Stimulated activated CD8-positive, alpha-beta memory T cell treated with anti-CD3 and anti-CD28 coated beads, Interleukin-7, amount 100 ng/mL, for 1 hour (primary cell): ENCODE results near the gene FSTL1.

Experiments used
- DNase-seq, 2 donors: peaks; one replicate each; pipeline ENCODE4 v3.0.0-alpha.2; 2020; ENCODE audit warnings: low read depth in 2 of 2

FSTL1 gene

DNA sequence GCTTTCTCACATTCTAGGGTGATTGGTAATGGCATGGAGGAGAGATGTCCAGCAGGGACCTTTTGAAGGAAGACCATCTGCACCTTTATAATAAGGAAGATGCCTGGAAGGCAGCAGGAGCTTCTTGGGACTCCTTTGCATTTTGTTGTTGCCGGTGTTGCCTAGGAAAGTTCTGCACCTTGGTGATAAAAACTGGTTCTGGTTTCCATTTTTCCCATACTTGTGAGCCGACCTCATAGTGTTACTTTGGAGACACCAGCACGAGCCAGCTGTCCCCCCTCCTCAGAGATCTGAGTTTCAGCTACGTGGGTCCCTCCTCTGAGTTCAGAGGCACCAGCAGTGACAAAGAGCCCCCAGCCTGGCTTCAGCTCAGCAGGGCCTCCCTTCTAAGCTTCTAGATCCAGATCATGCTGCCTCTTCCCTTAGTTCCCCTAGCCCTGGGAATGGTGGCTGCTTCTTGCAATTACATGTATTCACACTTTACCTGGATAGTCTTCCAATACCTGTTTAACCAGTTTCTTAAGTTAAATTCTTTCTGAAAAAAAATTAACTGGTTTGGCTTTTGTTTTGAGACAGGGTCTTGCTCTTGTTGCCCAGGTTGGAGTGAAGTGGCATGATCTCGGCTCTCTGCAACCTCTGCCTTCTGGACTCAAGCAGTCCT, 18.0 kb upstream of the FSTL1 start:
- DNase-seq: no peak

DNA sequence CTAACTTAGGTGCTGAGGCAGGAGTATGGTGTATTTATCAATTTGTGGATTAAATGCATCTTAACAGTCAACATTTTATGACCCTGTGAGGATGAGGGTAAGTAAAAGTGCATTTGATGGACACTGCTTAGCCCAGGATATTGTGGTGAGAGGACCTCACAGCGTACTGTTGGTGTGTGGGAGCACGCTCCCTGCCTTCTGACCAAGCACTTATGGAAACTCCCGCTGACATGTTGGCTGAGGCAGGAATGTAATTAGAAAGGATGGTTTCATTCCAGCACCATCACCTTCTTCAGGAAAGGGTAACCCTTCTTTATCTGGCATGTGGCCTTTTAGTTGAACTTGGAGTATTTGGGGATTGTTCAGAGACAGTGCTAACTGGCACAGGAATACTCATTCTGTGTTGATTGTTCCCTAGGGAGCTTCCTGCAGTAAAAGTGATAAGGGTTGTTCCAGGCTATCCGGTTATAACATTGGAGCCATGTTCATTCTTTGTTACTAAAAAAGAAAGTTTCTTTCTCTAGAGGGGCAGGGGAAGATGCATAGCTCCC, 11.7 kb upstream of the FSTL1 start:
- no peak for DNase-seq

DNA sequence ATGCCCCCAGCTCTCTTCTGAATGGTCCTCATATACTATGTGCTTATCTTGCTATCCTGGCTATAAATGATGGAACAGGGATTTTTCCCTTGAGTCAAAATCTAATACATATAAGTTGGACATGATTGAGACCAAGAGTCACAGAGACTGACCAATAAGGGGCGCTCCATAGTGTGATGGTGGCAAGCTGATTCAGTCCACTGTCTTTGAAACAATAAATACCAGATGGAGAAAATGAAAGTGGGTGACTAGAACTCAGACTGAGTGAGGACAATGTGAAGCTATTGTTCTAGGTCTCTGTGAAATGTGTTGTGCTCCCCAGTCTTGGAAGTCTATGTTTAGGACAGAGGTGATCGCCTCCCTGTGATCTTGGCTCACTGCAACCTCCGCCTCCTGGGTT, 10.6 kb upstream of the FSTL1 start:
- DNase-seq: no peak

- DNase-seq: no peak
Measured at GRCh38 chr3:120460862-120461261, 10.1 kb upstream of the FSTL1 start.

- DNase-seq: no peak
Measured at GRCh38 chr3:120460181-120460790, 9.5 kb upstream of the FSTL1 start.

GRCh38 chr3:120459196-120459595, 8.4 kb upstream of the FSTL1 start:
- no peak for DNase-seq

- no peak for DNase-seq
Measured at GRCh38 chr3:120457827-120458226, 7.0 kb upstream of the FSTL1 start.

GRCh38 chr3:120454076-120454689, 3.4 kb upstream of the FSTL1 start:
- DNase-seq: no peak

DNA sequence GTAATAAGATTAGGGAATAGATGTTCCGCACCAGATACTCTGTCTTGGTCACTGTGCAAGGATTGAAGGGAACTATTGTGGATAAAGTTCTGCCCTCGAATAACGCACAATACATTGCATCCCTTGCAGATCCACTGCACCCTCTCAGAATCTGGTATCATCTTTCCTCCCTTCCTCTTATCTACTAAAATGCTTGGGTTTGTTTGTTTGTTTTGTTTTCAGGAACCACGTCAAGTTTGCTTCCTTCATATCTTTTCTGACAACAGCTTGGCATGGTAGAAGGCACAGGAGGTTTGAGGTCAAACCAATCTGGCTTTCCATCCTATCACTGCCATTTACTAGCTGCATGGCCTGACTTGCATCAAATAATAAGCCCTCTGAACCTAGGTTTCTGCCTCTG, 2.0 kb upstream of the FSTL1 start:
- DNase-seq: no peak

- DNase-seq: no peak
Measured at GRCh38 chr3:120451806-120452205, 1.0 kb upstream of the FSTL1 start.

- no peak for DNase-seq
Measured at GRCh38 chr3:120451272-120451761, 525 bp upstream of the FSTL1 start.

GRCh38 chr3:120449701-120450599, 842 bp downstream of the FSTL1 start:
- no peak for DNase-seq

DNA sequence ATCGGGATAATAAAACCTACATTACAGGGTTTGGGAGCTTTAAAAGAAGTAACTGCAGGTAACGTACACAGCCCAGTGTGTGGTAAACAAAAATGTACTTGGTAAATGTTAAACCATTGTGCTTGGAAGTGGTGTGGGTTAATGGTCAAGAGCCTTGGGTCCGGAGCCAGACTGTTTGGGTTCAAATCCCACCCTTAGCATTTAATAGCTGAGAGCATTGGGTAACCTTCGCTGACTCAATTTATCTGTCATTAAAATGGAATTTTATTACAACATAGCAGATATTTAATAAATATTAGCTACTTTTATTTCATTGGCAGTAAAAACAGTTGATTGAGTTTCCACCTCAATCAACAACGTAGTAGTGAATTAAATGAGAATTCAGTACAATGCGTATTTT, 1.5 kb downstream of the FSTL1 start:
- DNase-seq: no peak

DNA sequence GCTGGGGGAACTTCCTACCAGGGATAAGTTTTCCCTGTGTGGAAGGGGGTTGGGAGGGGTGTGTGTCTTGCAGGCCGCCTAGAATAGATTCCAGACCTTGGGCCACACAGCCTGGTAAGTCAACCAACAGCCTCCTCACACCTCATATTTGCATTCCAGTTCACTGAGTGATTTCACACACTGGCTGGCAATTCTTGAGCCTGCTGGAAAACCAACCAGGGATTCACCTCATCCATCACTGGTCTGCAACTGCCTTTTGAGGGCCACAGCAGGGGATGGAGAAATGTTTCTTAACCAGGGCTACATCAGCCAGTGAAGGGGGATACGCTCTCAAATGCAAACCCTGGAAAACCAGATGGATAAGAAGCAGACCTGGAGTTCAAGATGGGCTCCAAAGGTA, 2.0 kb downstream of the FSTL1 start:
- DNase-seq: no peak

DNA sequence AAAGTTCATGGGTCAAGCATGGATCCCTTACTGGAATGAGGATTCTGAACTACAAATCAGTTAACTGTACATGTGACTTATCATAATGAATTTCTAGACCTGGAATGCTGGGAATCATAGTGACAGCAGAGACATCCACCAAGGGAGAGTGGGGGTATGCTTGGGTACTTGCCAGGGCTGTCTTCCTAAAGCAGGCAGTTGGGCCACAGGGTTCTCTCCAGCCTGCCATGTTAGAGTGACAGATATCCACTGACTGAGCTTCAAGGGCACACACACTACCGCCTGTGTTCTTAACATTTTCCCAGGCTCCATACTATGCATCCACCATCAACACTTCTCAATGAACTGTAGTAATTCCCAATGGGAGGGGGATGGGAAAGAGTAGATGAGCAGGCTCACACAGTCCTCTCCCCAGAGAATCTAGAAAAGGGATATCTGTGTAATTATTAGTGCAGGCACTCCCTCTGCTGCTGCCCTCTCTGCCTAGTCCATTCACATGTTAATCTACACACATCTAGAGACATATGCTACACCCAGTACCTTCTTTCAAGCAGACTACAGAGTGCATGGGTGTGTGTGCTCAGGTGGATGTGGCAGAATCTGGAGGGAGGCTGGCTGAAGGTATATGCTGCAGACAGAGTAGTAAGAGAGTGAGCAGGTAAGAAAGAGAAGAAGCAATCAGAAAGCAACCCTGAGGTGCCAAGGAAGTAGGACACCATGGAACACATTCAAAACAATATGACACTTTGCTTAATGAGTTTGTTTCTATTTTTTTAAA, 3.7 kb downstream of the FSTL1 start:
- DNase-seq: no peak

DNA sequence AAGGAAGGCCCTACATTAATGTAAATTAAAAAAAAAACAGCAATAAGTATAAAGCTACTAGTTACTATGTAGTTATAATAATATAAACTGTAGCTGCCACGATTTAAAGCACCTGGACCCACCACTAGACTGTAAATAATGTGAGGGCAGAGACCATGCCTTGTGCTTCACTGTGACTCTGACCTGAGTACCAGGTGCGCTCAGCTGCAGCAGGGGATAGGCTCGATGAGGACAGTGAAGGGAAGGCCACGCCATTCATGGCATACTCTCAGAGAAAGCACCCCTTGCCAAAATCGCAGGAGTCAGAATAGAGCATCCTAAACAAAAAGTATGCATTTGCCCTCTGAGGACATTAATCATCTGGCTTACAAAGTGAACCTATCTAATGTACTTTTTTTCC, 5.1 kb downstream of the FSTL1 start:
- DNase-seq: no peak

DNA sequence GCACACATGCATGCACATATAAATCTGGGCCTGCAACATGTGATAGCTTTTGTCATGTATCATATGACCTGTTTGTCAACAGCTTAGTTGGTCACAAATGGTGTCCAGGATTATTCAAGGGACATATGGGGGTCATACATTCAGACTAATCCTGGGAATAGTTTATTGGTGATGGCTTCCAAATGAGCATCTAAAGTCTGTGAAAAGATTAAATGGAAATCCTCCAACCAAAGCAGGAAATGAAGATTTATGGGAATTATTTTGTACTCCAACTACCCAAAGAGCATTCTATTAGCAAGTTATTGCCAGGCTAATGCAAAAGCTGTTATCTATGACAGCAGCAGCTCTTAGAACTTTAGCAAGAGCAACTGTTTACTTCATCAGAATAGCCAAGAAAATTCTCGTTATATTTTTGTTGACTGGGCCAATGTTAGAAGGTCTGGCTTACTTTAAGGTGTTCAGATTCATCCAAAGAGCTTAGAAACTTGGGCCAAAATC, 7.1 kb downstream of the FSTL1 start:
- DNase-seq: no peak

- DNase-seq: no peak
Measured at GRCh38 chr3:120442975-120443517, 7.7 kb downstream of the FSTL1 start.

- DNase-seq: no peak
Measured at GRCh38 chr3:120441776-120442175, 9.0 kb downstream of the FSTL1 start.

GRCh38 chr3:120440762-120441161, 10.0 kb downstream of the FSTL1 start:
- no peak for DNase-seq
